Stimulated activated naive CD4-positive, alpha-beta T cell treated with Interleukin-2 at 50 U/mL for 16 hours (primary cell): ENCODE results near the gene RAI1.

Source experiments
- DNase-seq: peaks from one replicate; lab custom pipeline; 2025; lab: John Stamatoyannopoulos, UW

The RAI1 gene

DNA sequence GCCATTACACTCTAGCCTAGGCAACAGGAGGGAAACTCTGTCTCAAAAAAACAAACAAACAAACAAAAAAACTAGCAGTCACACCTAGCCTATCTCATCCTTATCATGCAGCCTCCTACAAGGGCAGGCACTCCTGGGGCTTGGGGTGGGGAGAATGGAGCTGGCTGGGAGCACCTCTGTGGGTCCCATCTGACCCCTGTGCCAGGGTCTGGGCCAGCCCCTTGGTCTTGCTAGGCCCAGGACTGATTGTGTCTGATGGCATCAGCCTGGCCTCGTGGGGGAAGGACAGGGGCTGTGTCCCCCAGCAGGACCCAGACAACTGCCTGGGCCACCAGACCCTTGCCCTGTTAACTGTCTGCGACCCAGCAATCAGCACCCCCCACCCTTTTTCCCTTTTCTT, 105.7 kb downstream of the RAI1 start:
- no peak for DNase-seq

DNA sequence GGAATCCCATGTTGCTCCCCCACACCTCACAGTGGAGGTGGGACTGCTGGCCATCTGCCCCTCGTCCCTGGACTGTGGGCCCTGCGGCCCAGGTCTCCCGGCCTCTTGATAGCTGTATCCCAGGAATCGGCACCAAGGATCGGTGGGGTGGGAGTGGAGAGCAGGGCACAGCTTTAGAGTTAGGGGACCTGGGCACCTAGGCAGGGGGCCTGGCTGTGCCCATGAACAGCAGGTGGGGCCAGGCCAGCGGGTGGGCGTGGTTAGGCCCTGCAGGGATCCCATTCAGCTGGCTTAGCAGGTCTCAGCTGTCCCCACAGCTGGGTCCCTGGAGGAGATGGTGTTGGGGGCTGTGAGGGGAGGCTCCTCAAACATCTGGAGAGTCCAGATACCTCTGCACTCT, 106.3 kb downstream of the RAI1 start:
- no peak for DNase-seq

DNA sequence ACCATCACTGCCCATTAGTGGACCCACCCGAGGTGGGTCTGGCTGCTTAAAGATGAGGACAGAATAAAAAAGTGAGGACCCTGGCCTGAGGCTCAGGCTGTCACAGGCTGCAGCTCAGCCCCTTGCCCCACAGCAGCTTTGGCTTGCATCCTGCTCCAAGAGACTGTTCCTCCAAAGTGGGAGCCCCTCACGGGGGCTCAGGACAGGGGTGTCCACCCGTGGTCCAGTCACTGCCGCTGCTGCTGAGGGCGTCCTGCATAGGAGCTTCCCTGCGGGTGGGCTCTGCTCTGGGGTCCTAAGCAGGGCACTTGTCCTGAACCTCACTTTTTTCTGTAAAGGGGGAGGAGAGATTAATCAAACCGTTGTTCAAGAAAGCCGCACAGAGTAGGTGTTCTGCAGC, 107.7 kb downstream of the RAI1 start:
- DNase-seq, result no peak

DNA sequence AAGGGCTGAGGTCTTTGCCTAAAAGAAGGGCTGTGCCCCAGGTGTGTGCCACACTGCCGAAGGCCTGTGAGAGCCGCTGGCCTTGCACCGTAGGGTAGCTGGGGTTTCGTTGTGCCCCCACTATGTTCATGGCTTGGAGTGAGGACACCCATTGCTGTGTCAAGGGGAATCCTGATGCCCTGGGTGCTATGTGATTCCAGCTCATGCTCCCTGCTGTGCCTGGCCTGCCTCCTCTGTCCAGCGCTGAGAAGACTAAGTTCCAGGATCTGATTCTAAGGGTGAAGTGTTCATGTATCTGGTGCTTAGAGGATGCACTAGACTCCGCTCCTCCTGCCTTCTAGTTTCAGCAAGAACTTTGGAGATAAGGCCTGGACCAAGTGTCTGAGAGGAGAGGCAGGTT, 108.2 kb downstream of the RAI1 start:
- no peak for DNase-seq

DNA sequence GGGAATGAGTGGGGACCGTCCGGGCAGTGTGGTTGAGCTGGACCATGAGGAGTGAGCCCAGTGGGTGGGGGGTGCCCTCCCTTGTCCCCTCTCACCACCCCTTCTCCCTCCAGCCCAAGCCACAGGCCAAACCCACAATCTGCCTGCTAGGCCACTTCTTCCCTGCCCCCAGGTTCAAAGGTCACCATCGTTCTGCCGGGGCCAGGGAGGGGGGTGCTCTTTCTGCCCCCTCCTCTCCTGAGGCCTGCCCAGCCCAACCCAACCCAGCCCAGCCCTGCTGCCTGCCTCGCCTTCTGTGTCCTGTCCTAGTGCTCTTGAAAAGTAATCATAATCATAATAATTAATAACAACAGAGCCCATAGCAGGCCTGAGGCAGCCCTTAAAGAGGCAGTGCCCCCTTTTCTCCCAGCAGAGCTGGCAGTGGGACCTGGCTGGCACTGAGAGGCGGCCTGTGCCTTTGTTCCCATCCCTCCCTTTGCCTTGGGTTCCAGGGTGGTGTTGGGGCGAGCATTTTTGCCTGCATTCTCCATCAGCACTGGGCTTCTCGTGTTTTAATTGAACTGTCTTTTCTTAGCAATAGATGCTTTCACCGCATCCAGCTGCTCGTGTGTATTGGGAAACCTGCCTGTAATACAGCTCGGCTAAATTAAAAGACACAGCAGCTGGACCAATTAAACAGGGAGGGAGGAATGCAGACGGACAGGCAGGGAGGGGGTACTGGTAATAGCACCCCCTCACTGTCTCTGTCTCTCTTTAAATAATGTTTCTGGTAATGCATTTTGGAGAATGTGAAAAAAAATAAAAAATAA, 108.8 kb downstream of the RAI1 start:
- DNase-seq, result no peak

DNA sequence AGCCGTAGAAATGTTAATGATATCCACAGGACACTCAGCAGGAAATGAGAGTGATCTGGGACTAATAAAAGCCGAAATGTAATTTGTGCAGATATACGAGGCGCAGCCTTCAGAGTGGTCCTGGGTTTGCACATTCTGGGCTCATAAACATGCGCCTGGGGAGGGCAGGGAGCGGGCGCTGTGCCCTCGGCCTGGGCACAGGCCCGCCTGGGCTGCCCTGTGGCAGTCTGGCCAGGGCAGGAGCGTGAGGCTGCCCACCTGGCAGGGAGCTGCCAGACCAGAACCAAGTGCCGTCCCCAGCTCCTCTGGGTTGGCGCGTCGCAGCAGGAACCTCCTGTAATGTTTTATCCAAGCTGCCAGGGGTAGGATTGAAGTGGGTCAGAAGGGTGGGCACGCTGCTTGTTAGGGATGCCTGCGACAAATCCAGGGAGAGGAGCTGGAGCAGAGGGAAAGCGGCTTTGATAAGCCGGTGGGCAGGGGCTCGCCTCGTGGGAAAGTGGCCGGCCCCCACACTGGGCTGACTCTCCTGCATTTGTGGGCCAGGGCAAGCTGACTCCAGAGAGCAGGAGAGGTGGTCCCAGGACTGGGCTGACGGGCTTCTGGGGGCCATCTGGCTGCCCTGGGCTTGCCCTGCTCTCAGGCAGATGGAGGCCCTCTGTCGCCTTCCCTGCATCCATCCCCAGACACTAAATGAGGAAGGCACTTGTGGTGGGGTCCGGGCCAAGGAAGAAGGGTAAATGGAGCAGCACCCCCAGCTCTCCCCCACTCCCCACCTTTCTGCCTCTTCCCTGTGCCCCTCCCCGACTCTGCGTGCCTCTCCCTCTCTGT, 109.6 kb downstream of the RAI1 start:
- no peak for DNase-seq

DNA sequence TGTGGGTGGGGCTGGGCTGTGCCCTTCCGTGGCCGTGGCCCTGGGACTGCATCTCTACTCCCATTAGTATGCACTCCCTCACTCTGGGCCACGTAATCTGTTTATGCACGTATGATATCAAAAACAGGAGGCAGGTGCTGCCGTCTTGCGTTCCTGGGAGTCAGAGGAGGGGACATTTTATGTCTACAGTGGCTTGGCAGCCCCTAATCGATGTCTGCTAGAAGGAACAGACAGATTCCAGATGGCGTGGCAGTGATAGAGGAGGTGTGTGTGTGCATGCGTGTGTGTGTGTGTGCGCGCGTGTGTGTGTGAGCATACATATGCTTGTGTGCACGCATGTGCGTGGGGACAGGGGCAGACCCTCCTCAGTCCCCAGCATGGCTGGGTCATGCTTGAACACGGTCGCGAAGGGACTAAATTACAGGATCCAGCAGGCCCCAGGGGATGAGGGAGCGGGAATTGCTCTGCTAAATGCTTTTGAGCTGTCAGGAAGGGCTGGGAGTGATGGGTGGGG, 110.8 kb downstream of the RAI1 start:
- DNase-seq, result no peak

DNA sequence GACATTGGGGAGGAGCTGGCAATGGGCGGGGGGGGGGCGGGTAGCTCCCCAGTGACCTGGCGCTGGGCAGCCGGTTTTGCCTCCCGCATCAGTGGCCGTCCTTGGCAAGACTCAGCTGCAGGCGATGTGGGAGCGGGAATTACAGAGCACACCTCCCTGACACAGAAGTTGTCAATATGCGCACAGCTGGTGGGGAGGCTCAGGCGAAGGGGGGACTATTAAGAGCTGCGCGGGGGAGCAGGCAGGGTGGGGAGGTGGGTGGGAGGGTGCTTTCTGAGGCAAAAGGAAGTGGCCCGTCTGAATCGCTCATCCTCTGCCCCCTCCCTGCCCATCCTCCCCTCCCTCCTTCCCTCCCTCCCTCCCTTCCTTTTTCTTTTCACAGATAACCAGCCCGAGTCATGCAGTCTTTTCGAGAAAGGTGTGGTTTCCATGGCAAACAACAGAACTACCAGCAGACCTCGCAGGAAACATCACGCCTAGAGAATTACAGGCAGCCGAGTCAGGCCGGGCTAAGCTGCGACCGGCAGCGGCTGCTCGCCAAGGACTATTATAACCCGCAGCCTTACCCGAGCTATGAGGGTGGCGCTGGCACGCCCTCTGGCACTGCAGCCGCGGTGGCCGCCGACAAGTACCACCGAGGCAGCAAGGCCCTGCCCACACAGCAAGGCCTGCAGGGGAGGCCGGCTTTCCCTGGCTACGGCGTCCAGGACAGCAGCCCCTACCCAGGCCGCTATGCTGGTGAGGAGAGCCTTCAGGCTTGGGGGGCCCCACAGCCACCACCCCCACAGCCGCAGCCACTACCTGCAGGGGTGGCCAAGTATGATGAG, 111.5 kb downstream of the RAI1 start:
- peak; percentile 42 for DNase-seq

DNA sequence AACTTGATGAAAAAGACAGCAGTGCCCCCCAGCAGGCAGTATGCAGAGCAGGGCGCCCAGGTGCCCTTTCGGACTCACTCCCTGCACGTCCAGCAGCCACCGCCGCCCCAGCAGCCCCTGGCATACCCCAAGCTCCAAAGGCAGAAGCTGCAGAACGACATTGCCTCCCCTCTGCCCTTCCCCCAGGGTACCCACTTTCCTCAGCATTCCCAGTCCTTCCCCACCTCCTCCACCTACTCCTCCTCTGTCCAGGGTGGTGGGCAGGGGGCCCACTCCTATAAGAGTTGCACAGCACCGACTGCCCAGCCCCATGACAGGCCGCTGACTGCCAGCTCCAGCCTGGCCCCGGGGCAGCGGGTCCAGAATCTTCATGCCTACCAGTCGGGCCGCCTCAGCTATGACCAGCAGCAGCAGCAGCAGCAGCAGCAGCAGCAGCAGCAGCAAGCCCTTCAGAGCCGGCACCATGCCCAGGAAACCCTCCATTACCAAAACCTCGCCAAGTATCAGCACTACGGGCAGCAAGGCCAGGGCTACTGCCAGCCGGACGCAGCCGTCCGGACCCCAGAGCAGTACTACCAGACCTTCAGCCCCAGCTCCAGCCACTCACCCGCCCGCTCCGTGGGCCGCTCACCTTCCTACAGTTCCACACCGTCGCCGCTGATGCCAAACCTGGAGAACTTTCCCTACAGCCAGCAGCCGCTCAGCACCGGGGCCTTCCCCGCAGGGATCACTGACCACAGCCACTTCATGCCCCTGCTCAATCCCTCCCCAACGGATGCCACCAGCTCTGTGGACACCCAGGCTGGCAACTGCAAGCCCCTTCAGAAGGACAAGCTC, 112.3 kb downstream of the RAI1 start:
- DNase-seq, result no peak

DNA sequence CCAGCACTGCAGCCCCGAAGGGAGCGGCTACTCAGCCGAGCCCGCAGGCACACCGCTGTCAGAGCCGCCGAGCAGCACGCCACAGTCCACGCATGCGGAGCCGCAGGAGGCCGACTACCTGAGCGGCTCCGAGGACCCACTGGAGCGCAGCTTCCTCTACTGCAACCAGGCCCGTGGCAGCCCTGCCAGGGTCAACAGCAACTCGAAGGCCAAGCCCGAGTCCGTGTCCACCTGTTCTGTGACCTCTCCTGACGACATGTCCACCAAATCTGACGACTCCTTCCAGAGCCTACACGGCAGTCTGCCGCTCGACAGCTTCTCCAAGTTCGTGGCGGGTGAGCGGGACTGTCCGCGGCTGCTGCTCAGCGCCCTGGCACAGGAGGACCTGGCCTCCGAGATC, 113.1 kb downstream of the RAI1 start:
- no peak for DNase-seq

DNA sequence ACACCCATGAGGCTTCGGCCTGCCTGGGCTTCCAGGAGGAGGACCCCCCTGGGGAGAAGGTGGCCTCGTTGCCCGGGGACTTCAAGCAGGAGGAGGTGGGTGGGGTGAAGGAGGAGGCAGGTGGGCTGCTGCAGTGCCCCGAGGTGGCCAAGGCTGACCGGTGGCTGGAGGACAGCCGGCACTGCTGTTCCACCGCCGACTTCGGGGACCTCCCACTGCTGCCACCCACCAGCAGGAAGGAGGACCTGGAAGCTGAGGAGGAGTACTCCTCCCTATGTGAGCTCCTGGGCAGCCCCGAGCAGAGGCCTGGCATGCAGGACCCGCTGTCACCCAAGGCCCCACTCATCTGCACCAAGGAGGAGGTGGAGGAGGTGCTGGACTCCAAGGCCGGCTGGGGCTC, 114.0 kb downstream of the RAI1 start:
- no peak for DNase-seq

DNA sequence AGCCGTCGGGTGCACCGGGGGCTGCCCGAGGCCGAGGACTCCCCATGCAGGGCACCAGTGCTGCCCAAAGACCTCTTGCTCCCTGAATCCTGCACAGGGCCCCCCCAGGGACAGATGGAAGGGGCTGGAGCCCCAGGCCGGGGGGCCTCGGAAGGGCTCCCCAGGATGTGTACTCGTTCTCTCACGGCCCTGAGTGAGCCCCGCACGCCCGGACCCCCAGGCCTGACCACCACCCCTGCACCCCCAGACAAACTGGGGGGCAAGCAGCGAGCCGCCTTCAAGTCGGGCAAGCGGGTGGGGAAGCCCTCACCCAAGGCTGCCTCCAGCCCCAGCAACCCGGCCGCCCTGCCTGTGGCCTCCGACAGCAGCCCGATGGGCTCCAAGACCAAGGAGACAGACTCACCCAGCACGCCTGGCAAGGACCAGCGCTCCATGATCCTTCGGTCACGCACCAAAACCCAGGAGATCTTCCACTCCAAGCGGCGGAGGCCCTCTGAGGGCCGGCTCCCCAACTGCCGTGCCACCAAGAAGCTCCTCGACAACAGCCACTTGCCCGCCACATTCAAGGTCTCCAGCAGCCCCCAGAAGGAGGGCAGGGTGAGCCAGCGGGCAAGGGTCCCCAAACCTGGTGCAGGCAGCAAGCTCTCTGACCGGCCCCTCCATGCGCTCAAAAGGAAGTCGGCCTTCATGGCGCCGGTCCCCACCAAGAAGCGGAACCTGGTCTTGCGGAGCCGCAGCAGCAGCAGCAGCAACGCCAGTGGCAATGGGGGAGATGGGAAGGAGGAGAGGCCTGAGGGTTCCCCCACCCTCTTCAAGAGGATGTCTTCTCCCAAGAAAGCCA, 114.9 kb downstream of the RAI1 start:
- DNase-seq, result no peak

DNA sequence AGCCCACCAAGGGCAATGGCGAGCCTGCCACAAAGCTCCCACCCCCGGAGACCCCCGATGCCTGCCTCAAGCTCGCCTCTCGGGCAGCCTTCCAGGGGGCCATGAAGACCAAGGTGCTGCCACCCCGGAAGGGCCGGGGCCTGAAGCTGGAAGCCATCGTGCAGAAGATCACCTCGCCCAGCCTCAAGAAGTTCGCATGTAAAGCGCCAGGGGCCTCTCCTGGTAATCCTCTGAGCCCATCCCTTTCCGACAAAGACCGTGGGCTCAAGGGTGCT, 115.5 kb downstream of the RAI1 start:
- no peak for DNase-seq

DNA sequence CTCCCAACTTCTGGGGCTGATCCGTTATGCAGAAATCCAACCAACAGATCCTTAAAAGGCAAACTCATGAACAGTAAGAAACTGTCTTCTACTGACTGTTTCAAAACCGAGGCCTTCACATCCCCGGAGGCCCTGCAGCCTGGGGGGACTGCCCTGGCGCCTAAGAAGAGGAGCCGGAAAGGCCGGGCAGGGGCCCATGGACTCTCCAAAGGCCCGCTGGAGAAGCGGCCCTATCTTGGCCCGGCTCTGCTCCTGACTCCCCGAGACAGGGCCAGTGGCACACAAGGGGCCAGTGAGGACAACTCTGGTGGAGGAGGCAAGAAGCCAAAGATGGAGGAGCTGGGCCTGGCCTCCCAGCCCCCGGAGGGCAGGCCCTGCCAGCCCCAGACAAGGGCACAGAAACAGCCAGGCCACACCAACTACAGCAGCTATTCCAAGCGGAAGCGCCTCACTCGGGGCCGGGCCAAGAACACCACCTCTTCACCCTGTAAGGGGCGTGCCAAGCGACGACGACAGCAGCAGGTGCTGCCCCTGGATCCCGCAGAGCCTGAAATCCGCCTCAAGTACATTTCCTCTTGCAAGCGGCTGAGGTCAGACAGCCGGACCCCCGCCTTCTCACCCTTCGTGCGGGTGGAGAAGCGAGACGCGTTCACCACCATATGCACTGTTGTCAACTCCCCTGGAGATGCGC, 116.0 kb downstream of the RAI1 start:
- DNase-seq, result no peak

DNA sequence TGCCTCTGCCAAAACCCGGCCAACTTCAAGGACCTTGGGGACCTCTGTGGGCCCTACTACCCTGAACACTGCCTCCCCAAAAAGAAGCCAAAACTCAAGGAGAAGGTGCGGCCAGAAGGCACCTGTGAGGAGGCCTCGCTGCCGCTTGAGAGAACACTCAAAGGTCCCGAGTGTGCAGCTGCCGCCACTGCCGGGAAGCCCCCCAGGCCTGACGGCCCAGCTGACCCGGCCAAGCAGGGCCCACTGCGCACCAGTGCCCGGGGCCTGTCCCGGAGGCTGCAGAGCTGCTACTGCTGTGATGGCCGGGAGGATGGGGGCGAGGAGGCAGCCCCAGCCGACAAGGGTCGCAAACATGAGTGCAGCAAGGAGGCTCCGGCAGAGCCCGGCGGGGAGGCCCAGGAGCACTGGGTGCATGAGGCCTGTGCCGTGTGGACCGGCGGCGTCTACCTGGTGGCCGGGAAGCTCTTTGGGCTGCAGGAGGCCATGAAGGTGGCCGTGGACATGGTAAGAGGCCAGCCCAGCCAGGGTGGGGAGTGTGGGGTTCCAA, 116.8 kb downstream of the RAI1 start:
- DNase-seq, result no peak

DNA sequence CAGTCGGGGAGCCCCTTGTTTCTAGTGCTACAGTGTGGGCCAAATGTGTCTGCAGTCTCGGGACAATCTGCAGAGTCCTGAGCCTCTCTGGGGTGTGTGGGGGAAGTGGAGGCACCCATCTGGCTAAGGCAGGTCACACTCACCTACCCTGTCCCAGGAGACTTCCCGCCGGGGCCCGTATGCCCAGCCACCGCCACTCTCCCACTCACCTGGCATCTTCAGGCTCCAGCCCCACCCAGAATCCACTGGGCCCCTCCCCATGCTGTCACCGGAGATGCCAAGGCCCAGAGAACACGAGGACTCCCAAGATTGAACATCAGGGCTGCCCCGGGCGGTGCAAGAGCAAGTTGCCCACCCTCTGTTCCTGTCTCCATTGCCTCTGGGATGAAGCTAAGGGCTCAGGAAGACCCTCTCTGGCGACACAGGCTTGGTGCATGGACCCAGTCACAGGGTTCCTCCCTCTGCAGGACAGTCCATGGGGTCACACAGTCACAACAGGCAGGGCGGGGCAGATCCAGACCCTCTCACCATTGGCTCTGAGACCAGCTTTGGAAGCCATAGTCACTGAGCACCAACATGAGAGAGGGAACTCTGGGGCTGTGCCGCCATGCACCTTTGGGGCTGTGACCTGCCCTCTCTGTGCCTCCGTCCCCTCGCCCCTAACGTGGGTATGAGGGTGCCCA, 117.5 kb downstream of the RAI1 start:
- DNase-seq, result no peak

DNA sequence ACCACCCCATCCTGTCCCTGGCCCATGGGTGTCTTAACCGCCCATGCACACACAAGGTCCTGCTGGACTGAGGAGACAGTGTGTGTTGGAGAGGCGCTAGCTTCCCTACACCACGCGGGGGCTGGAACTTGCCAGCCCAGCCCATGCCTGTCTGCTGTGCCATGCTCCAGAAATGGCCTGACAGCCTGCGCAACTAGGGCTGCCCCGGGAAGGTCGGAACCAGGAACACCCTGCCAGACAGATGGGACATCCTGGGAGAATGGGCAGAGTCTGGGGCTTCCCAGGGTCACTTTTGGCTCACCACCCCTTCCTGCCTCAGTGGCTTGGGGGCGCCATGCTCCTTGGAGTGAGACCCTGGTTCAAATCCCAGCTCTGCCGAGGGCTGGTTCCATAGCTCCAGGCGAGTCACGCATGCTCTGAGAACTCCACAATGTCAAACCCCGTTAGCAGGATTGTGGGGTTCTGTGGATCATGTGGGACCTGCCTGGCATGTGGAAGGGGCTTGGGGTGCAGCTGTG, 119.3 kb downstream of the RAI1 start:
- DNase-seq, result no peak

DNA sequence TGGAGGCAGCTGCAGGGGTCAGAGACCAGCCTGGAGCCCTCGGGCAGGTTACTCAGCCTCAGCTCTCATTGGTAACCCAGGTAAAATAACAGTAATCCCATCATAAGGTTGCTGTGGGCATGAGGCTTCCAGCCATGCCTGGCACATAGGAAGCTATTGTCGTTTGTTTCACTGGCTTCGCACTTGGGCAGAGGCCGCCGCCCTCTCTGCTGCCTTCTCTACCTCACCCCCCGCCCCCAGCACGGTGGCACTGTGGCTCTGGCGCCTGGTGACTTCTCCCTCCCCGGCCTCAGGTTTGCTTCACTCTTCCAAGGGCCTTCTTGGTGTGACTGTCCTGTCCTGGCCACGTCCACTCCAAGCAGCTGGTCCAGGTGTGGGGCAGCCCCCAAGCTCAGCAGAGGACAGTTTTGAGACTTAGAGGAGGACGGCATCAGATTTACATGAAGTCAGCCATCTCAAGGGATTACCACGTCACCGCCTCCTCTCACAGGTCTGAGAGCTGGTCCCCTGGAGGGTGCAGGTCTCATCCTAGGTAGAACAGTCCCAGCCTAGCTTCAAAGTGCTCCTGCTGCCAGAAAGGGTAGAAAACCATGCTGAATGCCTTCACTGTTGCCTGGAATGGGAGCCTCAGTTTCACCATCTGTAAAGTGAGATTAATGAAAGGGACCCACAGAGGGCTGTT, 120.7 kb downstream of the RAI1 start:
- no peak for DNase-seq
